Gastroesophageal sphincter (tissue), 3 donors: ENCODE measurements around the gene CNNM2.

Experiments used
- CTCF ChIP-seq, 4 experiments: fragments of 200-600 bp in 2 of 4; fragments of 450-650 bp in 2 of 4; sonication (generic) in 1 of 4; IDR thresholded peaks; one replicate each; pipeline ENCODE4 v1.5.1; 2017 to 2019; ENCODE audit warnings: antibody characterized with exemption in 4 of 4, mild to moderate bottlenecking in 2 of 4, moderate library complexity in 2 of 4
- POLR2A ChIP-seq, 2 donors: fragments of 450-650 bp; IDR thresholded peaks; one replicate each; pipeline ENCODE4 v1.6.1; 2017; ENCODE audit warnings: antibody characterized with exemption in 2 of 2, mild to moderate bottlenecking in 2 of 2, moderate library complexity in 1 of 2

GRCh38 chr10:102946992-102947391 lies 28.9 kb downstream of the CNNM2 start:
- TF ChIP-seq CTCF (IDR thresholded peaks at IDR 0.05) (no peak), POLR2A (IDR thresholded peaks at IDR 0.05) (no peak)
